Activated T-cell treated with anti-CD3 and anti-CD28 coated beads, Interleukin-2, amount 50 U/mL, for 48 hours (primary cell): ENCODE data around the gene MTHFD1.

Source experiments
- DNase-seq, 2 experiments: peaks; one replicate each; pipeline ENCODE4 v3.0.0-alpha.2; 2020

MTHFD1 gene

GRCh38 chr14:64450255-64450654 is 62.1 kb downstream of the MTHFD1 start:
- no peak for DNase-seq

GRCh38 chr14:64454671-64455070 is 66.5 kb downstream of the MTHFD1 start:
- DNase-seq: no peak

- no peak for DNase-seq
Observed at GRCh38 chr14:64459405-64460136, 71.4 kb downstream of the MTHFD1 start.

GRCh38 chr14:64461221-64461620 is 73.1 kb downstream of the MTHFD1 start:
- no peak for DNase-seq

GRCh38 chr14:64463195-64463594 is 75.0 kb downstream of the MTHFD1 start:
- DNase-seq: no peak

- no peak for DNase-seq
Observed at GRCh38 chr14:64463873-64464272, 75.7 kb downstream of the MTHFD1 start.

GRCh38 chr14:64464651-64465050 is 76.5 kb downstream of the MTHFD1 start:
- DNase-seq: no peak

- peak; percentile 56 to 72 for DNase-seq
Observed at GRCh38 chr14:64465191-64465822, 77.2 kb downstream of the MTHFD1 start, which contains the start of gene AKAP5. TSS of gene AKAP5 (plus strand) at chr14:64465499. CDS start at chr14:64468395, 2,896 bp downstream.

- no peak for DNase-seq
Observed at GRCh38 chr14:64465831-64466554, 77.8 kb downstream of the MTHFD1 start.

GRCh38 chr14:64467101-64467500 is 78.9 kb downstream of the MTHFD1 start:
- no peak for DNase-seq

GRCh38 chr14:64467566-64467965 is 79.4 kb downstream of the MTHFD1 start:
- no peak for DNase-seq

GRCh38 chr14:64468451-64468850 is 80.3 kb downstream of the MTHFD1 start:
- DNase-seq: no peak

- no peak for DNase-seq
Observed at GRCh38 chr14:64474041-64474440, 85.9 kb downstream of the MTHFD1 start.

GRCh38 chr14:64474698-64475097 is 86.5 kb downstream of the MTHFD1 start:
- no peak for DNase-seq

- DNase-seq: no peak
Observed at GRCh38 chr14:64475585-64476273, 87.6 kb downstream of the MTHFD1 start.

- DNase-seq: no peak
Observed at GRCh38 chr14:64476438-64476837, 88.3 kb downstream of the MTHFD1 start.

GRCh38 chr14:64478634-64479250 is 90.6 kb downstream of the MTHFD1 start:
- DNase-seq: no peak

GRCh38 chr14:64488590-64489099 is 100.5 kb downstream of the MTHFD1 start:
- DNase-seq: no peak

- no peak for DNase-seq
Observed at GRCh38 chr14:64491637-64492036, 103.5 kb downstream of the MTHFD1 start.

GRCh38 chr14:64493455-64493854 is 105.3 kb downstream of the MTHFD1 start:
- DNase-seq: no peak

- DNase-seq: no peak
Observed at GRCh38 chr14:64495252-64495651, 107.1 kb downstream of the MTHFD1 start.

- DNase-seq: no peak
Observed at GRCh38 chr14:64496764-64497163, 108.6 kb downstream of the MTHFD1 start.

- DNase-seq: no peak
Observed at GRCh38 chr14:64500088-64500487, 111.9 kb downstream of the MTHFD1 start.
